DMS114 treated with DMSO at 0.1 percent for 48 hours (cell line): ENCODE measurements around the gene LCE5A.
"Not testable (repeated sequence)": the region's sequence is repeated elsewhere in the genome, so short reads cannot be mapped to it uniquely, and the experiment has no call there.

ENCODE experiments used
- DNase-seq: peaks from one replicate; lab custom pipeline; 2025; ENCODE audit not compliant: unreplicated experiment; lab: John Stamatoyannopoulos, UW

LCE5A gene

GRCh38 chr1:152515434-152515783 is 4.8 kb downstream of the LCE5A start:
- no peak for DNase-seq

DNA sequence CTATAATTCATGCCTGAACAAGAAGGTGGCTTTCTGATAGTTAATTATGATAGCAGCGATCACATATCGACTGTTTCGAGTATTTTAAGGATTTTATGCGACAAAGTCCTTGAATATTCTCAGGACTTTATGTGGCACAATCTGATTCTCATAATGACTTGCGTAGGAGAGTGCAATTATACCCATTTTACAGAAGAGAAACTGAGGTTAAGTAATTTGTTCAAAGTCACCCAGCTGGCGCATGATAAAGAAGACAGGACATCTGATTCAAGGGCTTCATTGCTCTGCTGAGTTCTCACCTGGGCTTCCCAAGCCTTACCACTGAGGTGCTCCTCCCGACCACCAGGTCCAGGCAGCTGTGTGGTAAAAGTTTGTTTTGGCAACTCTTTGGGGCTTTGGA is 5.5 kb downstream of the LCE5A start:
- no peak for DNase-seq

DNA sequence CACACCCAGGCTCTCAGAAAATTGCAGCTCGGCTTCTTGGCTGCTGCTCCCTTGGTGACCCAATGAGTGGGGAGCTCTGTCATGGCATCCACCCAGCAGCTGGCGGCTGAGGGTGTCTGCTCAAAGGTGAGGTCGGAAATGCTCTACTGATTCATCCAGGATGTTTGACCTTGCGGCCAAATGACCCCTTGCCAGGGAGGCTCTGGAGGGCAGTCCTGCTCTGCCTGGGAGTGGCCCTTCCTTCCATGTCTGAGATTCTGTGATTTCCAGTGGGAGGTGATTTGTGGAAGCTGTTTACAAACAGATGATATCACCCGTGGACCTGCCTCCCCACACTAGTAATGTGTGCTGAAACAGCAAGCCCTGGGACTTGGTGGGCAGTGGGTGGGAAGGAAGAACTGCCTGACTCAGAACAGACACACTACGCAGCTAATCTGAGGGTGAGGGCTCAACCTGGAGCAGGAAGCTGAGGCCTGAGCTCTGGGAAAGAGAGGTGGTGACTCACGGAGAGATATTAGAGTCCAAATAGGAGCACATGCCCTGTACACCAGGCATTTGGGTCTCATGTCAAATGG is 6.7 kb downstream of the LCE5A start:
- DNase-seq: no peak

GRCh38 chr1:152519851-152520250 is 9.2 kb downstream of the LCE5A start:
- DNase-seq: no peak

- DNase-seq: no peak
Observed at GRCh38 chr1:152520561-152521090, 10.0 kb downstream of the LCE5A start.

- DNase-seq: no peak
Observed at GRCh38 chr1:152525080-152525641, 14.6 kb downstream of the LCE5A start.

DNA sequence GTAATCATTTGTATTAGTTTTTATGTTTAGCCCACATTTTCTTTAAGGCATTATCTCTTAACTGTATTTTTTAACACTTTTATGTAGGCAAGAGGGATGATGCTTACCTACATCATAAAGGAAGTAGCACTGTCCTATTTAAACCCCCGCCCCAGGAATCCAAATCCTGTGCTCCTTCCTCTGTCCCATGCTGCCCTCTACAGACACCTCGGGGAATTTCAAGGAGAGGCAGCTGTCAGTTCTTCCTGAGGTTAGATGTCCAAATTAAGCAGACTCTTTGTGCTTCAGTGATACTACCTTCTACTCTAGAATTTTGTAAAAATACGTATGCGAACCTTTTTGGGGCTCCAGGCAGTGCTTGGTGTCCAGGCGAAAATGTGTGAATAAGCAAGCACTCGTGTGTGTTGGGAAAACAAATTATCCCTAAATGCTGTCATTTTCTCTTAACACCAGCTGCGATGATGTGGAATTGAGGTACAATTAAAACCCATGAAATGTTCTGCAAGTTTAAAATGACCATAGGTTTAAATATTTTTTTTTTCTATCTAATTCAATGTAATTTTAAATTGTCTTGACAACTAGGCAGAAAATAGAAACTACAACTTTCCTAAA is 22.8 kb downstream of the LCE5A start:
- peak; percentile 60 for DNase-seq

- no peak for DNase-seq
Observed at GRCh38 chr1:152535774-152536173, 25.2 kb downstream of the LCE5A start.

DNA sequence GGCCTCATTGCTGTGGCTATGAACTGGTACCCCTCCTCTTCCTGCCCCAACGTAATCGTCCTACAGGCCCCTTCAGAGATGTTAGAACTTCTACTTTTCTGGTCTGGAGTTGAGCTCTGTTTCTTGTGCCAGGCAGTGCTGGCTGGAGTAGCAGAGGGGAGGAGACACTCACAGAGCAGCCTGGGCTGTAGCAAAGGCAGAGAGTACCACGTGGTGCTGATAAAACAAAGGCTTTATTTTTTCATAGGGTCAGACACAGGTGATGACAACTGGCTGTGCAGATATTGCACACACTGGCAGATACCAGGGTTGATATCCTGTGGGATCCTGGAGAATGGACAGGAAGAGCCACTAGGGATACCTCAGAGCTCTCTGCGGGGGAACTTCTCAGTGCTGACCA is 26.9 kb downstream of the LCE5A start:
- no peak for DNase-seq

- no peak for DNase-seq
Observed at GRCh38 chr1:152539901-152540300, 29.3 kb downstream of the LCE5A start.

DNA sequence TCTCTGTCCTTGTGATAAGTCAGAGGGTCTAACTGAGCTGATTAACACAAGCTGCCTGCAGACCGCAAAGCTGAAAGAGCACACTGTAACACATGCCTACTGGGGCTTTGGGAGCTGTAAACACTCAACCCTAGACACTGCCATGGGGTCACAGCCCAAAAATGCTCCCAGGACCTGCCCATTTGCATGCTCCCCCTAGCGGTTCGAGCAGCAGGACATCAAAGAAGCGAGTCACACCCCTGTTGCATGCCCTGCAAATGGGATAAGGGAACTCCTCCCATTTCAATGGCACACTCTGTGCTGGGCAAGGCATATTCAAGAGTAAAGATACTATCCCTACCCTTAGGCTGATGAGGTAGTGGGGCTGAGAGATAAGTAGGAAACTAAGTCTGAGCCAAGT is 33.2 kb downstream of the LCE5A start:
- DNase-seq: no peak

DNA sequence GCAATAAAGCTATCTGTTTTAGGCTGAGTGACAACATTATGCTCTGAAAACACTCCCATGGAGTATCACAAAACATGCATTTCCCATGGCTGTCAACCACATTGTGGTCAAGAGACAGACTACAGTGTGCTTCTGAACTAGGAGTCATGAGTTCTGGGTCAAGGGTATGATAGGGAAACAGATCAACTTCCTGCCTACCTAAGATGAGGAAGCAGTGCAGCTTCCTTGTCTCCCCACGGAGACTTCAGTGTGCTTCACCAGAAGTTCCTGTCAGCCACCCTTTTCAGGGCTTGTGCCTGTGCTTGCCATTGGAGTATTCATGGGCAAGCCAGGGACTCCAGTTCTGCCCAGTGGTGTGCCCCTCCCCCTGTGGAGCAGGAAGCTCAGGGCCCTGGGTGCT is 36.1 kb downstream of the LCE5A start:
- no peak for DNase-seq

GRCh38 chr1:152548358-152548757 is 37.8 kb downstream of the LCE5A start:
- not testable (repeated sequence) for DNase-seq
